H1 (cell line): ENCODE results near the gene XDH. TPM values are rescaled to one million over a fixed set of nuclear protein-coding genes. Genes with fewer than 3 reads are reported as not detected.

Experiments used
- CTCF ChIA-PET: fragments of 300-600 bp; sonication (Branson Sonifier 250); formaldehyde crosslinking; loops from one replicate; lab custom pipeline; 2021; ENCODE audit not compliant: partially characterized antibody; lab: Charles Lee
- POLR2A ChIA-PET: fragments of 300-600 bp; sonication (Branson Sonifier 250); formaldehyde crosslinking; loops from one replicate; lab custom pipeline; 2021; ENCODE audit warnings: inconsistent platforms; ENCODE audit not compliant: partially characterized antibody; lab: Charles Lee
- DNase-seq, 2 experiments: peaks; one replicate each; pipeline versions ENCODE4 v3.0.0 to v3.0.0-alpha.2; 2010 to 2022; ENCODE audit warnings: low spot score in 2 of 2, low read depth in 1 of 2, mixed read lengths in 1 of 2
- FAIRE-seq: peaks from 2 replicates; lab custom pipeline; 2011; peaks lifted over from hg19 to GRCh38; lab: Jason Lieb, UNC
- H2AFZ ChIP-seq: 2 replicates; pipeline ENCODE4 v1.8.1; 2012; ENCODE audit warnings: low read length, inconsistent platforms
- H2AK5ac ChIP-seq: 2 replicates; pipeline ENCODE4 v1.6.1; 2013; ENCODE audit warnings: low read depth, low read length
- H2BK120ac ChIP-seq: replicated peaks from 2 replicates; pipeline ENCODE3; 2013; ENCODE audit warnings: low read depth, low read length, inconsistent platforms
- H2BK12ac ChIP-seq: 2 replicates; pipeline ENCODE4 v1.6.1; 2013; ENCODE audit warnings: low read depth, low read length
- H2BK15ac ChIP-seq: 2 replicates; pipeline ENCODE4 v1.6.1; 2013; ENCODE audit warnings: low read length
- H2BK20ac ChIP-seq: 2 replicates; pipeline ENCODE4 v1.6.1; 2013; ENCODE audit warnings: low read length
- H2BK5ac ChIP-seq: 2 replicates; pipeline ENCODE4 v1.6.1; 2013; ENCODE audit warnings: low read depth, low read length
- H3K14ac ChIP-seq: 2 replicates; pipeline ENCODE4 v1.6.1; 2013; ENCODE audit warnings: inconsistent platforms; ENCODE audit not compliant: insufficient read length
- H3K18ac ChIP-seq: 2 replicates; pipeline ENCODE4 v1.6.1; 2013; ENCODE audit warnings: low read length; ENCODE audit errors: extremely low read depth
- H3K23ac ChIP-seq: 2 replicates; pipeline ENCODE4 v1.6.1; 2013; ENCODE audit warnings: inconsistent platforms; ENCODE audit not compliant: insufficient read length
- H3K23me2 ChIP-seq: 2 replicates; pipeline ENCODE4 v1.6.1; 2013; ENCODE audit warnings: low read depth, low read length
- H3K27ac ChIP-seq: 2 replicates; pipeline ENCODE4 v1.6.1; 2011; ENCODE audit warnings: low read depth, low read length, inconsistent platforms
- H3K27me3 ChIP-seq, 4 experiments: replicated peaks in 1 of 4; 1 replicate in 1 of 4; 2 replicates in 3 of 4; pipeline versions ENCODE4 v1.6.1 to v1.8.1; 2011 to 2013; ENCODE audit warnings: low read length in 3 of 4, mild to moderate bottlenecking in 3 of 4, inconsistent platforms in 2 of 4, mixed read lengths in 2 of 4, moderate library complexity in 1 of 4; ENCODE audit not compliant: control insufficient read depth in 3 of 4, insufficient read depth in 3 of 4; ENCODE audit errors: extremely low read depth in 1 of 4
- H3K36me3 ChIP-seq, 4 experiments: 2 replicates each; pipeline versions ENCODE4 v1.6.1 to v1.8.1; 2011 to 2013; ENCODE audit warnings: mild to moderate bottlenecking in 4 of 4, low read length in 3 of 4, moderate library complexity in 2 of 4, control low read depth in 1 of 4, inconsistent platforms in 1 of 4; ENCODE audit not compliant: insufficient read depth in 4 of 4, control insufficient read depth in 2 of 4
- H3K4ac ChIP-seq: replicated peaks from 2 replicates; pipeline ENCODE3; 2013; ENCODE audit warnings: low read length, low read depth, mixed read lengths, inconsistent platforms; ENCODE audit not compliant: insufficient read length
- H3K4me1 ChIP-seq, 4 experiments: replicated peaks in 1 of 4; 1 replicate in 1 of 4; 2 replicates in 3 of 4; pipeline versions ENCODE4 v1.6.1 to v1.8.1; 2011 to 2013; ENCODE audit warnings: low read length in 3 of 4, inconsistent platforms in 2 of 4, mixed read lengths in 1 of 4; ENCODE audit not compliant: insufficient read depth in 4 of 4, control insufficient read depth in 3 of 4
- H3K4me2 ChIP-seq, 2 experiments: 2 replicates each; pipeline versions ENCODE4 v1.6.1 to v1.8.1; 2011 to 2013; ENCODE audit warnings: low read depth in 2 of 2, low read length in 2 of 2, control low read depth in 1 of 2, inconsistent platforms in 1 of 2, mild to moderate bottlenecking in 1 of 2; ENCODE audit not compliant: insufficient read depth in 1 of 2
- H3K4me3 ChIP-seq, 4 experiments: fragments of 200-600, 300-600 bp in 1 of 4; sonication (generic), shearing (Covaris generic), sonication (Bioruptor Twin) in 1 of 4; 2 replicates each; pipeline versions ENCODE4 v1.5.1 to v1.8.1; 2011 to 2016; ENCODE audit warnings: low read length in 4 of 4, low read depth in 3 of 4, control low read depth in 2 of 4, inconsistent platforms in 2 of 4, mild to moderate bottlenecking in 2 of 4, mixed read lengths in 1 of 4, moderate library complexity in 1 of 4; ENCODE audit not compliant: insufficient read depth in 2 of 4; ENCODE audit errors: extremely low read depth in 1 of 4
- H3K56ac ChIP-seq: replicated peaks from 2 replicates; pipeline ENCODE3; 2013; ENCODE audit warnings: low read depth, mild to moderate bottlenecking, mixed read lengths, low read length, inconsistent platforms; ENCODE audit not compliant: insufficient read length
- H3K79me1 ChIP-seq: 2 replicates; pipeline ENCODE4 v1.6.1; 2013; ENCODE audit warnings: low read depth, low read length, control low read depth
- H3K79me2 ChIP-seq, 2 experiments: 2 replicates each; pipeline versions ENCODE4 v1.6.1 to v1.8.1; 2012 to 2013; ENCODE audit warnings: low read length in 2 of 2, mild to moderate bottlenecking in 2 of 2, inconsistent platforms in 1 of 2; ENCODE audit not compliant: insufficient read depth in 2 of 2, control insufficient read depth in 1 of 2
- H3K9ac ChIP-seq, 4 experiments: replicated peaks in 1 of 4; 1 replicate in 1 of 4; 2 replicates in 3 of 4; pipeline versions ENCODE4 v1.6.1 to v1.8.1; 2011 to 2013; ENCODE audit warnings: low read depth in 3 of 4, low read length in 3 of 4, control low read depth in 2 of 4, mild to moderate bottlenecking in 2 of 4, moderate library complexity in 2 of 4, inconsistent platforms in 1 of 4; ENCODE audit errors: extremely low read depth in 1 of 4
- H3K9me3 ChIP-seq, 2 experiments: 2 replicates each; pipeline versions ENCODE4 v1.6.1 to v1.8.1; 2012 to 2013; ENCODE audit warnings: mild to moderate bottlenecking in 2 of 2, moderate library complexity in 2 of 2, control low read depth in 1 of 2, inconsistent platforms in 1 of 2, low read depth in 1 of 2, low read length in 1 of 2, mixed read lengths in 1 of 2; ENCODE audit not compliant: insufficient read depth in 2 of 2
- H4K20me1 ChIP-seq, 2 experiments: replicated peaks in 1 of 2; 2 replicates each; pipeline versions ENCODE3 to v1.8.1; 2011 to 2013; ENCODE audit warnings: inconsistent platforms in 2 of 2, low read length in 2 of 2, mild to moderate bottlenecking in 1 of 2; ENCODE audit not compliant: insufficient read depth in 2 of 2, control insufficient read depth in 1 of 2
- H4K5ac ChIP-seq: 2 replicates; pipeline ENCODE4 v1.6.1; 2013; ENCODE audit warnings: low read length, low read depth, mixed read lengths, inconsistent platforms; ENCODE audit not compliant: insufficient read length
- H4K8ac ChIP-seq: 2 replicates; pipeline ENCODE4 v1.8.0; 2013; ENCODE audit warnings: mild to moderate bottlenecking, moderate library complexity, low read length, inconsistent platforms; ENCODE audit not compliant: insufficient read depth; ENCODE audit errors: extremely low read depth
- H4K91ac ChIP-seq: replicated peaks from 2 replicates; pipeline ENCODE3; 2013; ENCODE audit warnings: low read length, mixed read lengths, inconsistent platforms; ENCODE audit not compliant: insufficient read length
- ASH2L ChIP-seq: fragments of 200-600, 300-600 bp; sonication (generic); IDR thresholded peaks from one replicate; pipeline ENCODE4 v1.7.1; 2017; ENCODE audit warnings: low read length
- CBX5 ChIP-seq: fragments of 300-800, 300-1000 bp; sonication (generic); IDR thresholded peaks from 2 replicates; pipeline ENCODE4 v1.7.1; 2016; ENCODE audit warnings: antibody characterized with exemption, low read length, low read depth
- CREB1 ChIP-seq: IDR thresholded peaks from 2 replicates; pipeline ENCODE4 v1.6.1; 2012; ENCODE audit warnings: inconsistent platforms
- EP300 ChIP-seq, 2 experiments: IDR thresholded peaks; 1 replicate in 1 of 2; 2 replicates in 1 of 2; pipeline ENCODE4 v1.6.1; 2011 to 2012; ENCODE audit warnings: low read depth in 2 of 2, low read length in 2 of 2, mild to moderate bottlenecking in 2 of 2, borderline replicate concordance in 1 of 2, inconsistent platforms in 1 of 2, moderate library complexity in 1 of 2
- GTF2F1 ChIP-seq: IDR thresholded peaks from 2 replicates; pipeline ENCODE4 v1.6.1; 2012; ENCODE audit warnings: low read depth, low read length, improper control_type of control experiment, borderline replicate concordance
- KDM4A ChIP-seq: IDR thresholded peaks from one replicate; pipeline ENCODE4 v1.7.1; 2012; ENCODE audit warnings: low read depth, mild to moderate bottlenecking, moderate library complexity, low read length, inconsistent platforms; ENCODE audit not compliant: severe bottlenecking
- MAFK ChIP-seq: IDR thresholded peaks from 2 replicates; pipeline ENCODE4 v1.6.1; 2012; ENCODE audit warnings: low read depth, mild to moderate bottlenecking, improper control_type of control experiment, low read length
- POU5F1 ChIP-seq: IDR thresholded peaks from 2 replicates; pipeline ENCODE4 v1.6.1; 2011; ENCODE audit warnings: low read depth, mild to moderate bottlenecking, low read length, moderate library complexity
- RXRA ChIP-seq: IDR thresholded peaks from 2 replicates; pipeline ENCODE4 v1.6.1; 2011; ENCODE audit warnings: low read depth, mild to moderate bottlenecking, low read length, moderate library complexity; ENCODE audit not compliant: insufficient read depth
- SAP30 ChIP-seq: fragments of 300-600 bp; sonication (generic); IDR thresholded peaks from 2 replicates; pipeline ENCODE4 v1.7.1; 2012; ENCODE audit warnings: low read length, moderate library complexity, mild to moderate bottlenecking, inconsistent platforms; ENCODE audit not compliant: insufficient read depth, insufficient replicate concordance
- SRF ChIP-seq: IDR thresholded peaks from 2 replicates; pipeline ENCODE4 v1.6.1; 2011; ENCODE audit warnings: mild to moderate bottlenecking, low read depth, low read length, moderate library complexity
- WGBS, 2 experiments: shearing (Covaris generic) in 1 of 2; methylation state at CpG; one replicate each; pipeline versions ENCODE4 v1.1.6 to v1.1.7; 2013 to 2015; ENCODE audit warnings: low lambda C conversion rate in 2 of 2, mixed read lengths in 2 of 2, inconsistent platforms in 1 of 2, low coverage in 1 of 2, missing lambda C conversion rate in 1 of 2; ENCODE audit not compliant: insufficient replicate concordance in 2 of 2, insufficient coverage in 1 of 2, insufficient read length in 1 of 2; ENCODE audit errors: extremely low coverage in 1 of 2, missing lambda C conversion rate in 1 of 2; 5-methylcytosine and 5-hydroxymethylcytosine counted together
- polyA plus RNA-seq, 7 experiments: library from polyadenylated mRNA; depleted of rRNA in 3 of 7; stranded (reverse) in 5 of 7; unstranded in 2 of 7; fragments of >200 nt in 5 of 7; fragments of 200-250 nt in 2 of 7; gene quantifications; 1 replicate in 5 of 7; 2 replicates in 1 of 7; 4 replicates in 1 of 7; pipeline versions ENCODE4 v1.2.1 to v1.2.3, GENCODE V29; 2011 to 2013; ENCODE audit warnings: missing spikeins in 2 of 7, mixed read lengths in 2 of 7
- total RNA-seq: library from RNA; stranded (reverse); fragmentation: NEBNext Ultra II Directional; extraction: Animal tissue kit (Norgen Biotek cat#: 25700); gene quantifications from 2 replicates; pipeline ENCODE4 v1.2.1, GENCODE V29; 2021

The XDH gene
- total and polyA plus RNA-seq, 2 of the 8 experiments (the other 6 are each of a cell fraction or from before 2014, with no cell fraction given) = 0.68 to 1.2 TPM

DNA sequence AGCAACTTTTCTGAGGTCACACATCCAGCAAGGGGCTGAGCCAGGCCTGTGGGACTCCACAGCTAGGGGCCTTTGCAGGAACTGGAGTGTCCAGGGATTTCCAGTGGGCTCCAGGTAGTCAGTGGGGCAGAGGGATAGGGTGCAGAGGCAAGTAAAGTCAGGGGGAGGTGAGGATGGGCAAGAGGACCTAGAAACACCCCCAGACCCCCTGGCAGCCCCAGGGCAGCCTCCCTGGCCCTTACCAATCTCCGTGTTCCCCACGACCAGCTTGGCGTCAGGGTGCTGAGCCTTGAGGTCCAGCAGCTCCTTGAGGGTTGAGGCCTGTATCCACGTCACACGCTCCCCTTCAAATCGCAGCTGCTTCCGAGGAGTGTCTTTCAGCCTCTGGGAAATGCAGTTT lies 28.4 kb downstream of the XDH start:
- Histone ChIP-seq H2BK15ac (no peak overlapping the region), H3K27ac (no peak overlapping the region), H3K14ac (no peak overlapping the region), H3K23me2 (no peaks in the 10 kb centered on the region; the same call in 1 of the 2 replicates), H3K56ac (no peak overlapping the region), H3K23ac (no peak overlapping the region), H3K79me1 (no peaks in the 10 kb centered on the region), H3K27me3 (no peaks in the 10 kb centered on the region), H3K4me3 (no peak overlapping the region), H2BK20ac (no peak overlapping the region), H2AK5ac (no peak overlapping the region), H2AFZ (no peak overlapping the region), H3K9me3 (peaks cover 3 to 7% of the 10 kb centered on the region in 2 experiments; a peak in 3 of 4 replicates), H3K9ac (no peak overlapping the region), H2BK12ac (no peak overlapping the region), H3K79me2 (no peaks in the 10 kb centered on the region), H3K36me3 (no peaks in the 10 kb centered on the region; a peak in 1 of 8 replicates), H2BK5ac (no peak overlapping the region), H2BK120ac (no peak overlapping the region), H3K18ac (no peak overlapping the region), H3K4me1 (peaks cover 0 to 16% (median 9%) of the 10 kb centered on the region in 4 experiments; a peak in 6 of 7 replicates), H4K20me1 (no peaks in the 10 kb centered on the region), H4K5ac (no peak overlapping the region), H4K8ac (no peak overlapping the region), H3K4ac (no peak overlapping the region), H3K4me2 (no peak overlapping the region), H4K91ac (no peak overlapping the region)
- no peak for FAIRE-seq
- CTCF ChIA-PET = interaction anchor here (0.6 to 2.6 kb wide), 8 partner anchors 11 to 52 kb away, joined by 3 to 12 read pairs (median 6); no protein-coding TSS in a partner anchor
- 96% methylated on average over 7 of the region's 7 CpGs; no CpG with 5 or more reads in 1 of the 2 experiments for WGBS, 2 experiments
- POLR2A ChIA-PET = no interaction called here
- no peak for DNase-seq
- TF ChIP-seq SRF (no peak), POU5F1 (no peak), CBX5 (no peak), GTF2F1 (no peak), EP300 (IDR thresholded peaks at IDR 0.05; ENCODE audit: borderline replicate concordance in 1 of 2, low read depth in 2 of 2, low read length in 2 of 2) (no peak), KDM4A (no peak), CREB1 (no peak), MAFK (no peak), ASH2L (no peak), SAP30 (no peak), RXRA (no peak)
